ENCODE measurements around the gene MILR1. TPM values are rescaled to one million over a fixed set of nuclear protein-coding genes. Genes with fewer than 3 reads are reported as not detected.
"Not testable (repeated sequence)": the region's sequence is repeated elsewhere in the genome, so short reads cannot be mapped to it uniquely, and the experiment has no call there.

Gene MILR1
- 1 to 10 TPM; 1.8 to 5.4 (median 2.8) TPM for polyA plus RNA-seq (ENCODE audit: insufficient read length in 4 of 4)

- no peak for DNase-seq (ENCODE audit: low read depth in 4 of 4, low spot score in 3 of 4)
Measured at GRCh38 chr17:64448665-64449512, at the start of gene MILR1. MILR1 (plus strand) TSS chr17:64449115; CDS start chr17:64449169, 54 bp downstream.

GRCh38 chr17:64399767-64400156 lies 49.2 kb upstream of the MILR1 start:
- DNase-seq (ENCODE audit: low read depth in 4 of 4, low spot score in 3 of 4), result no peak

GRCh38 chr17:64400642-64401041 lies 48.3 kb upstream of the MILR1 start:
- DNase-seq (ENCODE audit: low read depth in 4 of 4, low spot score in 3 of 4), result no peak

- no peak for DNase-seq (ENCODE audit: low read depth in 4 of 4, low spot score in 3 of 4)
Measured at GRCh38 chr17:64401244-64401860, 47.6 kb upstream of the MILR1 start.

- DNase-seq (ENCODE audit: low read depth in 4 of 4, low spot score in 3 of 4), result no peak
Measured at GRCh38 chr17:64401941-64402340, 47.0 kb upstream of the MILR1 start.

GRCh38 chr17:64402469-64402868 lies 46.4 kb upstream of the MILR1 start:
- no peak for DNase-seq (ENCODE audit: low read depth in 4 of 4, low spot score in 3 of 4)

- no peak for DNase-seq (ENCODE audit: low read depth in 4 of 4, low spot score in 3 of 4)
Measured at GRCh38 chr17:64403881-64404460, 44.9 kb upstream of the MILR1 start.

- DNase-seq (ENCODE audit: low read depth in 4 of 4, low spot score in 3 of 4), result no peak
Measured at GRCh38 chr17:64406321-64407200, 42.4 kb upstream of the MILR1 start.

- no peak for DNase-seq (ENCODE audit: low read depth in 4 of 4, low spot score in 3 of 4)
Measured at GRCh38 chr17:64410750-64411490, 38.0 kb upstream of the MILR1 start.

GRCh38 chr17:64411999-64412771 lies 36.7 kb upstream of the MILR1 start:
- no peak for DNase-seq (ENCODE audit: low read depth in 4 of 4, low spot score in 3 of 4)

GRCh38 chr17:64412944-64413381 lies 36.0 kb upstream of the MILR1 start:
- DNase-seq (ENCODE audit: low read depth in 4 of 4, low spot score in 3 of 4), result no peak

- DNase-seq (ENCODE audit: low read depth in 4 of 4, low spot score in 3 of 4), result no peak
Measured at GRCh38 chr17:64413513-64413912, 35.4 kb upstream of the MILR1 start.

GRCh38 chr17:64418506-64419339 lies 30.2 kb upstream of the MILR1 start:
- DNase-seq (ENCODE audit: low read depth in 4 of 4, low spot score in 3 of 4), result no peak

- DNase-seq (ENCODE audit: low read depth in 4 of 4, low spot score in 3 of 4), result peak in 2 of 4 donors; percentile 41 to 52
Measured at GRCh38 chr17:64420143-64420670, 28.7 kb upstream of the MILR1 start.

- DNase-seq (ENCODE audit: low read depth in 4 of 4, low spot score in 3 of 4), result not testable (repeated sequence)
Measured at GRCh38 chr17:64422121-64422520, 26.8 kb upstream of the MILR1 start.

- no peak for DNase-seq (ENCODE audit: low read depth in 4 of 4, low spot score in 3 of 4)
Measured at GRCh38 chr17:64423881-64424280, 25.0 kb upstream of the MILR1 start.

GRCh38 chr17:64424324-64424849 lies 24.5 kb upstream of the MILR1 start:
- no peak for DNase-seq (ENCODE audit: low read depth in 4 of 4, low spot score in 3 of 4)

- no peak for DNase-seq (ENCODE audit: low read depth in 4 of 4, low spot score in 3 of 4)
Measured at GRCh38 chr17:64425191-64425590, 23.7 kb upstream of the MILR1 start.
